ENCODE measurements around the gene CPAMD8. TPM values are rescaled to one million over a fixed set of nuclear protein-coding genes. Genes with fewer than 3 reads are reported as not detected.
A peak's percentile ranks its signal among the peaks of the same experiment; 100 is the strongest.

CPAMD8 gene
- total RNA-seq, 1 donor: 0.36 TPM

DNA sequence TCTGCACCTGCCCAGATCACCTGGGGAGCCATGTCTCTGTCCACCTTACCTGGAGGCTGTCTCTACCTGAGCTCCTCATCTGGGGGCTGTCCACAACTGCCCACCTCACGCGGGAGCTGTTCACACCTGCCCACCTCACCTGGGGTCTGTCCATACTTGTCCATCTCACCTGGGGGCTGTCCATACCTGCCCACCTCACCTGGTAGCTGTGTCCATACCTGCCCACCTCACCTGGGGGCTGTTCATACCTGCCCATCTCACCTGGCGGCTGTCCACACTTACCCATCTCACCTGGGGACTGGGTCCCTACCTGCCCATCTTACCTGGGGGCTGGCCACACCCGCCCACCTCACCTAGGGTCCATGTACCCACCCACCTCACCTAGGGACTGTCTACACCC, 10.0 kb upstream of the CPAMD8 start:
- H2AFZ ChIP-seq (ENCODE audit: low read length): no peak overlapping the region

DNA sequence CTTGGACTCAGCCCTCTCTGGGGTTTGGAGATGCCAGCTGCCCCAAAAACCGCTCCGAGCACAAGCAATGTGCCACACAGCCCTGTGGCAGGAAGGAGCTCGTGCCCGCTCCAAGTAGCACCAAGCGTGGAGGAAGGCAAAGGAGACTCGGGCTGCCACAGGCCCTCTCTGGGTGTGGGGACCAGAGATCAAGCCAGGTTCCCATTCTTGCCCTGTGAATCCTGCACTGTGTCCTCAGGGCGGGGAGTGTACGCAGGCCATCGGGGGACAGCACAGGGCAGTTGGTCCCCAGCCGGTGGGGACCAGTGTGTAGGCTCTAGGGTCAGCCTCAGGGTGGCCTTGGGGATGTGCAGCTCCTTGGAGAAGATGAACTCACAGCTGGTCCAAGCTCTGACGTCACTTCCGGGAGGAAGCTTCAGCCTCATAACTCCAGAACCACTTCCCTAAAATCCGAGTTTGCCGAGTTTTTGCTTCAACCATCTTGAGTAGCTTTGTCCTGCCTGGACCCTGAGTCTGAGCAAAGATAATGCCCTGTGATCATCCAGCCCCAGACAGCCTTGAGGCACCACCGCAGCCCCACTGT, 9.3 kb upstream of the CPAMD8 start:
- DNase-seq (ENCODE audit: insufficient read length, low spot score, missing footprints): peak; percentile 44
- H3K4me1 ChIP-seq (ENCODE audit: insufficient read depth, low read length): no peaks in the 10 kb centered on the region

More for the DNA sequence above, 10.0 kb upstream of the CPAMD8 start:
- DNase-seq (ENCODE audit: insufficient read length, low spot score, missing footprints): no peak
- Histone ChIP-seq H3K27ac (ENCODE audit: low read depth, low read length) (no peak overlapping the region), H3K4me2 (ENCODE audit: insufficient read depth, low read length) (no peak overlapping the region), H4K20me1 (ENCODE audit: insufficient read depth, low read length) (no peaks in the 10 kb centered on the region), H3K36me3 (ENCODE audit: insufficient read depth, low read length) (no peaks in the 10 kb centered on the region), H3K9me3 (ENCODE audit: low read depth, low read length) (no peaks in the 10 kb centered on the region), H3K27me3 (ENCODE audit: insufficient read depth, low read length) (peaks cover 3% of the 10 kb centered on the region), H3K4me1 (ENCODE audit: insufficient read depth, low read length) (no peaks in the 10 kb centered on the region), H3K79me2 (ENCODE audit: insufficient read depth, low read length) (no peaks in the 10 kb centered on the region), H3K4me3 (ENCODE audit: insufficient read depth, low read length) (no peak overlapping the region)
- TF ChIP-seq, protein P1, sequence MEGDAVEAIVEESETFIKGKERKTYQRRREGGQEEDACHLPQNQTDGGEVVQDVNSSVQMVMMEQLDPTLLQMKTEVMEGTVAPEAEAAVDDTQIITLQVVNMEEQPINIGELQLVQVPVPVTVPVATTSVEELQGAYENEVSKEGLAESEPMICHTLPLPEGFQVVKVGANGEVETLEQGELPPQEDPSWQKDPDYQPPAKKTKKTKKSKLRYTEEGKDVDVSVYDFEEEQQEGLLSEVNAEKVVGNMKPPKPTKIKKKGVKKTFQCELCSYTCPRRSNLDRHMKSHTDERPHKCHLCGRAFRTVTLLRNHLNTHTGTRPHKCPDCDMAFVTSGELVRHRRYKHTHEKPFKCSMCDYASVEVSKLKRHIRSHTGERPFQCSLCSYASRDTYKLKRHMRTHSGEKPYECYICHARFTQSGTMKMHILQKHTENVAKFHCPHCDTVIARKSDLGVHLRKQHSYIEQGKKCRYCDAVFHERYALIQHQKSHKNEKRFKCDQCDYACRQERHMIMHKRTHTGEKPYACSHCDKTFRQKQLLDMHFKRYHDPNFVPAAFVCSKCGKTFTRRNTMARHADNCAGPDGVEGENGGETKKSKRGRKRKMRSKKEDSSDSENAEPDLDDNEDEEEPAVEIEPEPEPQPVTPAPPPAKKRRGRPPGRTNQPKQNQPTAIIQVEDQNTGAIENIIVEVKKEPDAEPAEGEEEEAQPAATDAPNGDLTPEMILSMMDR (IDR thresholded peaks at IDR 0.05; ENCODE audit: extremely low read depth, low read depth, low read length): no peak

DNA sequence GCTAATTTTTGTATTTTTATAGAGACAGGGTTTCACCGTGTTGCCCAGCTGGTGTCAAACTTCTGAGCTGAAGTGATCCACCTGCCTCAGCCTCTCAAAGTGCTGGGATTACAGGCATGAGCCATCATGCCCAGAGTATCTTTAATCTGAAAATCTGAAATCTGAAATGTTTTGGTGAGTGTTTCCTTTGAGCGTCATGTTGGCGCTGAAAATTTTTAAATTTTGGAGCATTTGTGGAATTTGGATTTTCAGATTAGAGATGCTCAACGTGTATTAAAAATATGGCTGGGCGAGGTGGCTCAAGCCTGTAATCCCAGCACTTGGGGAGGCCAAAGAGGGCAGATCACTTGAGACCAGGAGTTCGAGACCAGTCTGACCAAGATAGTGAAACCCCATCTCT, 5.1 kb upstream of the CPAMD8 start:
- TF ChIP-seq, protein P1 (IDR thresholded peaks at IDR 0.05; ENCODE audit: extremely low read depth, low read depth, low read length): no peak
- DNase-seq (ENCODE audit: insufficient read length, low spot score, missing footprints): no peak
- H3K27me3 ChIP-seq (ENCODE audit: insufficient read depth, low read length): peaks cover 23% of the 10 kb centered on the region
- no peaks in the 10 kb centered on the region for H4K20me1 ChIP-seq (ENCODE audit: insufficient read depth, low read length)
- no peaks in the 10 kb centered on the region for H3K9me3 ChIP-seq (ENCODE audit: low read depth, low read length)
- no peak overlapping the region for H3K27ac ChIP-seq (ENCODE audit: low read depth, low read length)
- no peaks in the 10 kb centered on the region for H3K79me2 ChIP-seq (ENCODE audit: insufficient read depth, low read length)
- H3K4me3 ChIP-seq (ENCODE audit: insufficient read depth, low read length): no peak overlapping the region
- no peak overlapping the region for H3K4me2 ChIP-seq (ENCODE audit: insufficient read depth, low read length)
- no peaks in the 10 kb centered on the region for H3K4me1 ChIP-seq (ENCODE audit: insufficient read depth, low read length)
- H3K36me3 ChIP-seq (ENCODE audit: insufficient read depth, low read length): no peaks in the 10 kb centered on the region
- H2AFZ ChIP-seq (ENCODE audit: low read length): no peak overlapping the region

More for the DNA sequence above, 9.3 kb upstream of the CPAMD8 start:
- Histone ChIP-seq H3K9me3 (ENCODE audit: low read depth, low read length) (no peaks in the 10 kb centered on the region), H3K27ac (ENCODE audit: low read depth, low read length) (no peak overlapping the region), H4K20me1 (ENCODE audit: insufficient read depth, low read length) (no peaks in the 10 kb centered on the region), H3K79me2 (ENCODE audit: insufficient read depth, low read length) (no peaks in the 10 kb centered on the region), H3K4me3 (ENCODE audit: insufficient read depth, low read length) (no peak overlapping the region), H3K27me3 (ENCODE audit: insufficient read depth, low read length) (peaks cover 3% of the 10 kb centered on the region), H3K4me2 (ENCODE audit: insufficient read depth, low read length) (no peak overlapping the region), H2AFZ (ENCODE audit: low read length) (no peak overlapping the region), H3K36me3 (ENCODE audit: insufficient read depth, low read length) (no peaks in the 10 kb centered on the region)
- TF ChIP-seq, protein P1 (IDR thresholded peaks at IDR 0.05; ENCODE audit: extremely low read depth, low read depth, low read length): no peak

DNA sequence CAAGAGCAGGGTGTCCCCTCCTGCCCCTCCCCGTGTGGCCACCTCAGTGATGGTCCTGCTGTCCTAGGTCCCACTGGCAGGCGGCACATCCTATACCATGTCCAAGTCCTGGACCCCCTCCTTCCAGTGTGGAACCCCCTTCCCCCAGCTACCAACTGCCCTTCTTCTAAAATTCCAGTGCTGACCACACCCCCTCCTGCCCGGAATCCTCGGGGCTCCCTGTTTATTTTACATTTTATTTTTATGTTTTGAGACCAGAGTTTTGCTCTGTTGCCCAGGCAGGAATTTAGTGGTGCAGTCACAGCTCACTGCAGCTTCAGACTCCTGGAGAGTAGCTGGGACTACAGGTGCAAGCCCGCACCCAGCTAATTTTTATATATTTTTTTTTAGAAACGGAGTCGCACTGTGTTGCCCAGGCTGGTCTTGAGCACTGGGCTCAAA, 945 bp upstream of the CPAMD8 start:
- Histone ChIP-seq H3K9me3 (ENCODE audit: low read depth, low read length) (peaks cover 5% of the 10 kb centered on the region), H3K27ac (ENCODE audit: low read depth, low read length) (no peak overlapping the region), H3K4me3 (ENCODE audit: insufficient read depth, low read length) (no peak overlapping the region), H2AFZ (ENCODE audit: low read length) (no peak overlapping the region), H3K27me3 (ENCODE audit: insufficient read depth, low read length) (peaks cover 45% of the 10 kb centered on the region), H3K4me2 (ENCODE audit: insufficient read depth, low read length) (no peak overlapping the region), H4K20me1 (ENCODE audit: insufficient read depth, low read length) (no peaks in the 10 kb centered on the region), H3K36me3 (ENCODE audit: insufficient read depth, low read length) (no peaks in the 10 kb centered on the region), H3K79me2 (ENCODE audit: insufficient read depth, low read length) (no peaks in the 10 kb centered on the region), H3K4me1 (ENCODE audit: insufficient read depth, low read length) (no peaks in the 10 kb centered on the region)
- DNase-seq (ENCODE audit: insufficient read length, low spot score, missing footprints): peak; percentile 74
- TF ChIP-seq, protein P1 (IDR thresholded peaks at IDR 0.05; ENCODE audit: extremely low read depth, low read depth, low read length): no peak
